H9 (cell line): ENCODE data around the gene TNK2. TPM values are rescaled to one million over a fixed set of nuclear protein-coding genes. Genes with fewer than 3 reads are reported as not detected.
"Not testable (repeated sequence)": the region's sequence is repeated elsewhere in the genome, so short reads cannot be mapped to it uniquely, and the experiment has no call there.

Experiments
- DNase-seq: peaks from one replicate; pipeline ENCODE4 v3.0.0-alpha.2; 2017
- H2AFZ ChIP-seq: one replicate; pipeline ENCODE4 v1.6.1; 2013; ENCODE audit warnings: mild to moderate bottlenecking, low read length, control low read depth, moderate library complexity
- H2AK5ac ChIP-seq: 2 replicates; pipeline ENCODE4 v1.6.1; 2013; ENCODE audit warnings: low read length, control low read depth, mixed read lengths; ENCODE audit not compliant: insufficient read length
- H2BK120ac ChIP-seq: one replicate; pipeline ENCODE4 v1.6.1; 2013; ENCODE audit warnings: low read depth, mild to moderate bottlenecking, low read length, control low read depth, inconsistent platforms; ENCODE audit not compliant: poor library complexity, severe bottlenecking
- H2BK12ac ChIP-seq: 2 replicates; pipeline ENCODE4 v1.6.1; 2013; ENCODE audit warnings: low read length, control low read depth, mixed read lengths, low read depth; ENCODE audit not compliant: insufficient read length
- H2BK15ac ChIP-seq: 2 replicates; pipeline ENCODE4 v1.6.1; 2013; ENCODE audit warnings: low read depth, low read length, control low read depth
- H2BK20ac ChIP-seq: one replicate; pipeline ENCODE4 v1.6.1; 2013; ENCODE audit warnings: low read depth, mild to moderate bottlenecking, low read length, control low read depth, inconsistent platforms; ENCODE audit not compliant: poor library complexity, severe bottlenecking
- H2BK5ac ChIP-seq: 2 replicates; pipeline ENCODE4 v1.6.1; 2013; ENCODE audit warnings: low read length, control low read depth, mixed read lengths; ENCODE audit not compliant: insufficient read length
- H3K14ac ChIP-seq: 2 replicates; pipeline ENCODE4 v1.6.1; 2013; ENCODE audit warnings: low read length, control low read depth; ENCODE audit not compliant: insufficient read depth
- H3K18ac ChIP-seq: 2 replicates; pipeline ENCODE4 v1.6.1; 2013; ENCODE audit warnings: low read depth, mild to moderate bottlenecking, mixed read lengths, low read length, control low read depth; ENCODE audit not compliant: insufficient read length
- H3K23ac ChIP-seq: 2 replicates; pipeline ENCODE4 v1.6.1; 2013; ENCODE audit warnings: low read length, control low read depth, mixed read lengths, low read depth; ENCODE audit not compliant: insufficient read length
- H3K23me2 ChIP-seq: 2 replicates; pipeline ENCODE4 v1.6.1; 2013; ENCODE audit warnings: low read depth, mild to moderate bottlenecking, mixed read lengths, low read length, control low read depth; ENCODE audit not compliant: insufficient read length, poor library complexity, severe bottlenecking
- H3K27ac ChIP-seq: 2 replicates; pipeline ENCODE4 v1.5.1; 2013; ENCODE audit warnings: low read length, control low read depth, mixed read lengths, low read depth; ENCODE audit not compliant: insufficient read length
- H3K27me3 ChIP-seq: 2 replicates; pipeline ENCODE4 v1.6.1; 2013; ENCODE audit warnings: low read length, control low read depth, inconsistent platforms; ENCODE audit not compliant: insufficient read depth
- H3K4ac ChIP-seq: 2 replicates; pipeline ENCODE4 v1.6.1; 2013; ENCODE audit warnings: low read depth, mild to moderate bottlenecking, control low read depth, inconsistent platforms, low read length, moderate library complexity
- H3K4me1 ChIP-seq: 2 replicates; pipeline ENCODE4 v1.6.1; 2013; ENCODE audit warnings: low read length, control low read depth, inconsistent platforms; ENCODE audit not compliant: insufficient read depth
- H3K4me2 ChIP-seq: 2 replicates; pipeline ENCODE4 v1.6.1; 2013; ENCODE audit warnings: low read length, control low read depth, mixed read lengths; ENCODE audit not compliant: insufficient read length, insufficient read depth
- H3K56ac ChIP-seq: 2 replicates; pipeline ENCODE4 v1.6.1; 2013; ENCODE audit warnings: low read depth, mild to moderate bottlenecking, mixed read lengths, low read length, control low read depth; ENCODE audit not compliant: insufficient read length
- H3K79me1 ChIP-seq: 2 replicates; pipeline ENCODE4 v1.6.1; 2013; ENCODE audit warnings: low read depth, mild to moderate bottlenecking, moderate library complexity, low read length, control low read depth, inconsistent platforms; ENCODE audit not compliant: insufficient read depth, poor library complexity, severe bottlenecking
- H3K79me2 ChIP-seq: 2 replicates; pipeline ENCODE4 v1.6.1; 2013; ENCODE audit warnings: low read length, control low read depth, inconsistent platforms; ENCODE audit not compliant: insufficient read depth
- H3K9ac ChIP-seq: 2 replicates; pipeline ENCODE4 v1.6.1; 2013; ENCODE audit warnings: low read length, control low read depth, mixed read lengths; ENCODE audit not compliant: insufficient read length; ENCODE audit errors: extremely low read depth
- H3K9me3 ChIP-seq: one replicate; pipeline ENCODE4 v1.6.1; 2013; ENCODE audit warnings: low read depth, low read length, inconsistent platforms; ENCODE audit not compliant: control insufficient read depth
- H3T11ph ChIP-seq: one replicate; pipeline ENCODE4 v1.6.1; 2013; ENCODE audit warnings: mild to moderate bottlenecking, low read length, control low read depth, inconsistent platforms
- H4K20me1 ChIP-seq: one replicate; pipeline ENCODE4 v1.6.1; 2013; ENCODE audit not compliant: control insufficient read depth, insufficient read length, insufficient read depth
- H4K5ac ChIP-seq: 2 replicates; pipeline ENCODE4 v1.6.1; 2013; ENCODE audit warnings: low read depth, mild to moderate bottlenecking, mixed read lengths, low read length, control low read depth; ENCODE audit not compliant: insufficient read length
- H4K8ac ChIP-seq: replicated peaks from 2 replicates; pipeline ENCODE4 v1.6.1; 2013; ENCODE audit warnings: low read length, control low read depth, mixed read lengths, low read depth; ENCODE audit not compliant: insufficient read length
- H4K91ac ChIP-seq: 2 replicates; pipeline ENCODE4 v1.6.1; 2013; ENCODE audit warnings: low read depth, mild to moderate bottlenecking, moderate library complexity, mixed read lengths, low read length, control low read depth; ENCODE audit not compliant: insufficient read length
- H3K27ac Mint-ChIP-seq, 3 experiments: 2 replicates in 2 of 3; 3 replicates in 1 of 3; pipeline ENCODE4 v1.8.0; 2020 to 2021; ENCODE audit warnings: mixed read lengths in 3 of 3, mild to moderate bottlenecking in 1 of 3, moderate library complexity in 1 of 3
- H3K27me3 Mint-ChIP-seq: 2 replicates; pipeline ENCODE4 v1.8.0; 2021; ENCODE audit warnings: low read depth, mild to moderate bottlenecking, moderate library complexity, mixed read lengths
- H3K36me3 Mint-ChIP-seq, 3 experiments: 2 replicates in 2 of 3; 3 replicates in 1 of 3; pipeline ENCODE4 v1.8.0; 2020 to 2021; ENCODE audit warnings: low read depth in 3 of 3, mixed read lengths in 3 of 3; ENCODE audit not compliant: insufficient read depth in 1 of 3
- H3K4me1 Mint-ChIP-seq, 2 experiments: 2 replicates each; pipeline ENCODE4 v1.8.0; 2020; ENCODE audit warnings: mixed read lengths in 2 of 2
- H3K4me3 Mint-ChIP-seq, 2 experiments: 2 replicates in 1 of 2; 3 replicates in 1 of 2; pipeline ENCODE4 v1.8.0; 2020 to 2021; ENCODE audit warnings: mild to moderate bottlenecking in 2 of 2, mixed read lengths in 2 of 2, moderate library complexity in 1 of 2
- H3K9me3 Mint-ChIP-seq, 2 experiments: 2 replicates in 1 of 2; 3 replicates in 1 of 2; pipeline ENCODE4 v1.8.0; 2020; ENCODE audit warnings: mild to moderate bottlenecking in 2 of 2, mixed read lengths in 2 of 2, moderate library complexity in 1 of 2
- CTCF ChIP-seq: fragments of 200-600 bp; sonication (generic); conservative IDR thresholded peaks from 3 replicates; pipeline ENCODE4 v1.8.0; 2021; ENCODE audit warnings: antibody characterized with exemption, mild to moderate bottlenecking
- WGBS: extraction: QIAGEN DNeasy Blood & Tissue Kit; methylation state at CpG from one replicate; pipeline ENCODE4 v1.1.7; 2013; ENCODE audit warnings: missing lambda C conversion rate, low lambda C conversion rate, mixed read lengths; ENCODE audit not compliant: insufficient read length; ENCODE audit errors: extremely low coverage; 5-methylcytosine and 5-hydroxymethylcytosine counted together
- total RNA-seq: library from RNA; stranded (reverse); gene quantifications from 2 replicates; pipeline ENCODE4 v1.2.1, GENCODE V29; 2021

The TNK2 gene
- total RNA-seq, 1 experiment from 2014 or later = 34.5 TPM

DNA sequence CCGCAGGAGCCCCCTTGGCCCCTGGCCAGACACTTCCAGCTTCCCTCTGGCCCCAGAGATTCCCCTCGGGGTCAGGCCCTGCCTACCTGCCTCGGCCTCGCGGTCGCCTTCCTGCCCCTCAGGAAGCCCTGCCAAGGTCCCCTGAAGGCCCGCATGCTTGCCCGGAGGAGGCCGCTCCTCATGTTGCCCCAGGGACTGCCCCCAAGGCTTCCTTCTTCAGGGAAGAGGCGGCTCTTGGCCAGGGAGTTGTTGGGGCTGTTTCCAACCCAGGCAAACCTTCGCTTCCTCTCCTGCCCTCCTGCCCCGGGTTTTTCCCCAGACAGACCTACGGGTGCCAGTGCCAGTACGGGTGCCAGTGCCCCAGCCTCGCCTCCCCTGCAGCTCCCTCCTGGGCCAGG, 83.2 kb downstream of the TNK2 start:
- TF ChIP-seq CTCF = no peak
- Histone ChIP-seq H3K27ac (no peak overlapping the region), H3K23me2 (no peaks in the 10 kb centered on the region), H2BK120ac (no peak overlapping the region), H3K56ac (no peak overlapping the region), H3K27me3 (no peaks in the 10 kb centered on the region), H2BK20ac (no peak overlapping the region), H4K91ac (no peak overlapping the region), H2AK5ac (no peak overlapping the region), H3K79me1 (no peaks in the 10 kb centered on the region), H3K14ac (peak overlapping the region; percentile 49; the same call in 1 of the 2 replicates), H2BK15ac (no peak overlapping the region), H3K23ac (no peak overlapping the region), H3K18ac (no peak overlapping the region), H3K4me2 (no peak overlapping the region), H2AFZ (no peak overlapping the region), H3K9ac (no peak overlapping the region), H3K9me3 (no peaks in the 10 kb centered on the region), H3K4ac (no peak overlapping the region), H3K4me1 (no peaks in the 10 kb centered on the region; the same call in 1 of the 2 replicates), H4K20me1 (no peaks in the 10 kb centered on the region), H3K79me2 (no peaks in the 10 kb centered on the region), H4K8ac (no peak overlapping the region), H2BK5ac (no peak overlapping the region), H4K5ac (no peak overlapping the region), H3T11ph (no peak overlapping the region), H2BK12ac (no peak overlapping the region)
- Mint-ChIP-seq H3K9me3 (no peaks in the 10 kb centered on the region), H3K27me3 (peaks cover 2% of the 10 kb centered on the region; the same call in 1 of the 2 replicates), H3K4me3 (no peak overlapping the region), H3K36me3 (no peaks in the 10 kb centered on the region), H3K27ac (no peak overlapping the region), H3K4me1 (peaks cover 7 to 8% of the 10 kb centered on the region in 2 experiments; a peak in 3 of 4 replicates)
- no peak for DNase-seq
- WGBS = no CpG with 5 or more reads among the region's 15 CpGs

DNA sequence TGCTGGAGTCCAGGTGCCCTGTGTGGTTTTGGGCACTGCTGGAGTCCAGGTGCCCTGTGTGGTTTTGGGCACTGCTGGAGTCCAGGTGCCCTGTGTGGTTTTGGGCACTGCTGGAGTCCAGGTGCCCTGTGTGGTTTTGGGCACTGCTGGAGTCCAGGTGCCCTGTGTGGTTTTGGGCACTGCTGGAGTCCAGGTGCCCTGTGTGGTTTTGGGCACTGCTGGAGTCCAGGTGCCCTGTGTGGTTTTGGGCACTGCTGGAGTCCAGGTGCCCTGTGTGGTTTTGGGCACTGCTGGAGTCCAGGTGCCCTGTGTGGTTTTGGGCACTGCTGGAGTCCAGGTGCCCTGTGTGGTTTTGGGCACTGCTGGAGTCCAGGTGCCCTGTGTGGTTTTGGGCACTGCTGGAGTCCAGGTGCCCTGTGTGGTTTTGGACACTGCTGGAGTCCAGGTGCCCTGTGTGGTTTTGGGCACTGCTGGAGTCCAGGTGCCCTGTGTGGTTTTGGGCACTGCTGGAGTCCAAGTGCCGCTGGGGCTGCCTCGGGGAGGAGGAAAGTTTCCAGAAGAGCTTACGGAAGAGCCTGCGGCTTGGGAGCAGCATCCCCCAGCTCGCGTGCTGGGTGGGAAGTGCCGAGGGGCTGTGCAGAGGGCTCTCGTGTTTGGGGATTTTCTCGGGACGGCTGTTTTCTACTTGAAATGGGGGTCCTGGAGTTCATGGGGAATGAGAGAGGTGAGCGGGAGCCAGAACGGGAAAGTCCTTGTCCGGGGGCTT, 83.7 kb downstream of the TNK2 start:
- not testable (repeated sequence) for H3K9me3 ChIP-seq, H3K9me3 Mint-ChIP-seq, H2BK5ac ChIP-seq, H3K14ac ChIP-seq, H3K4me1 Mint-ChIP-seq, H3K79me2 ChIP-seq, H2AFZ ChIP-seq, DNase-seq, H2BK15ac ChIP-seq, H3K27me3 Mint-ChIP-seq, H4K8ac ChIP-seq, H3K79me1 ChIP-seq, H3K27ac ChIP-seq, H3K18ac ChIP-seq, H4K91ac ChIP-seq, H2BK20ac ChIP-seq, H4K5ac ChIP-seq, H3K23ac ChIP-seq, H3K4me3 Mint-ChIP-seq, H3K23me2 ChIP-seq, H3T11ph ChIP-seq, H3K56ac ChIP-seq, H3K4me1 ChIP-seq, H2BK120ac ChIP-seq, H3K4ac ChIP-seq, H3K9ac ChIP-seq, H2BK12ac ChIP-seq, H3K4me2 ChIP-seq, H2AK5ac ChIP-seq, H4K20me1 ChIP-seq, H3K27me3 ChIP-seq, H3K36me3 Mint-ChIP-seq
- peak overlapping the region in 1 of 3 experiments; percentile 43; a peak in 1 of 7 replicates for H3K27ac Mint-ChIP-seq
- WGBS = no CpG with 5 or more reads among the region's 13 CpGs
